C4-2B (cell line): ENCODE results near the gene PTPN11.
"Not testable (repeated sequence)": the region's sequence is repeated elsewhere in the genome, so short reads cannot be mapped to it uniquely, and the experiment has no call there.

Source experiments
- ZFX ChIP-seq: fragments of 450-650 bp; IDR thresholded peaks from 2 replicates; pipeline ENCODE4 v1.6.1; 2017
- TF ChIP-seq, protein P1 (sequence below): fragments of 450-650 bp; conservative IDR thresholded peaks from 2 replicates; pipeline ENCODE4 v1.5.1; 2017; ENCODE audit warnings: mild to moderate bottlenecking

DNA sequence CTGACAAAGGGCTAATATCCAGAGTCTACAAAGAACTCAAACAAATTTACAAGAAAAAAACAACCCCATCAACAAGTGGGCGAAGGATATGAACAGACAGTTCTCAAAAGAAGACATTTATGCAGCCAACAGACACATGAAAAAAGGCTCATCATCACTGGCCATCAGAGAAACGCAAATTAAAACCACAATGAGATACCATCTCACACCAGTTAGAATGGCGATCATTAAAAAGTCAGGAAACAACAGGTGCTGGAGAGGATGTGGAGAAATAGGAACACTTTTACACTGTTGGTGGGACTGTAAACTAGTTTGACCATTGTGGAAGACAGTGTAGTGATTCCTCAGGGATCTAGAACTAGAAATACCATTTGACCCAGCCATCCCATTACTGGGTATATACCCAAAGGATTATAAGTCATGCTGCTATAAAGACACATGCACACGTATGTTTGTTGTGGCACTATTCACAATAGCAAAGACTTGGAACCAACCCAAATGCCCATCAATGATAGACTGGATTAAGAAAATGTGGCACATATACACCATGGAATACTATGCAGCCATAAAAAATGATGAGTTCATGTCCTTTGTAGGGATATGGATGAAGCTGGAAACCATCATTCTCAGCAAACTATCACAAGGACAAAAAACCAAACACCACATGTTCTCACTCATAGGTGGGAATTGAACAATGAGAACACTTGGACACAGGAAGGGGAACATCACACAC is 28.7 kb upstream of the PTPN11 start:
- TF ChIP-seq, protein P1, sequence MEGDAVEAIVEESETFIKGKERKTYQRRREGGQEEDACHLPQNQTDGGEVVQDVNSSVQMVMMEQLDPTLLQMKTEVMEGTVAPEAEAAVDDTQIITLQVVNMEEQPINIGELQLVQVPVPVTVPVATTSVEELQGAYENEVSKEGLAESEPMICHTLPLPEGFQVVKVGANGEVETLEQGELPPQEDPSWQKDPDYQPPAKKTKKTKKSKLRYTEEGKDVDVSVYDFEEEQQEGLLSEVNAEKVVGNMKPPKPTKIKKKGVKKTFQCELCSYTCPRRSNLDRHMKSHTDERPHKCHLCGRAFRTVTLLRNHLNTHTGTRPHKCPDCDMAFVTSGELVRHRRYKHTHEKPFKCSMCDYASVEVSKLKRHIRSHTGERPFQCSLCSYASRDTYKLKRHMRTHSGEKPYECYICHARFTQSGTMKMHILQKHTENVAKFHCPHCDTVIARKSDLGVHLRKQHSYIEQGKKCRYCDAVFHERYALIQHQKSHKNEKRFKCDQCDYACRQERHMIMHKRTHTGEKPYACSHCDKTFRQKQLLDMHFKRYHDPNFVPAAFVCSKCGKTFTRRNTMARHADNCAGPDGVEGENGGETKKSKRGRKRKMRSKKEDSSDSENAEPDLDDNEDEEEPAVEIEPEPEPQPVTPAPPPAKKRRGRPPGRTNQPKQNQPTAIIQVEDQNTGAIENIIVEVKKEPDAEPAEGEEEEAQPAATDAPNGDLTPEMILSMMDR, result not testable (repeated sequence)
- not testable (repeated sequence) for TF ChIP-seq ZFX
